Subcutaneous abdominal adipose tissue (tissue), 5 donors: Measurements from ENCODE around the gene NLGN1.

Experiments
- H3K27ac ChIP-seq: one replicate; pipeline ENCODE4 v1.7.0; 2013; ENCODE audit warnings: low read depth, mild to moderate bottlenecking, inconsistent platforms, low read length, moderate library complexity
- H3K27me3 ChIP-seq, 5 donors: one replicate each; pipeline ENCODE4 v1.7.0; 2013; ENCODE audit warnings: low read length in 5 of 5, inconsistent platforms in 1 of 5; ENCODE audit not compliant: control insufficient read depth in 5 of 5, insufficient read depth in 4 of 5
- H3K36me3 ChIP-seq, 5 donors: one replicate each; pipeline ENCODE4 v1.7.0; 2013; ENCODE audit warnings: low read length in 5 of 5; ENCODE audit not compliant: control insufficient read depth in 5 of 5, insufficient read depth in 5 of 5
- H3K4me1 ChIP-seq, 5 donors: one replicate each; pipeline ENCODE4 v1.7.0; 2013; ENCODE audit warnings: low read length in 5 of 5, mild to moderate bottlenecking in 3 of 5, moderate library complexity in 1 of 5; ENCODE audit not compliant: control insufficient read depth in 5 of 5, insufficient read depth in 5 of 5
- H3K4me3 ChIP-seq, 5 donors: one replicate each; pipeline ENCODE4 v1.7.0; 2013; ENCODE audit warnings: low read length in 5 of 5, low read depth in 1 of 5
- H3K9ac ChIP-seq, 5 donors: one replicate each; pipeline ENCODE4 v1.7.0; 2013; ENCODE audit warnings: low read length in 5 of 5, mild to moderate bottlenecking in 4 of 5, moderate library complexity in 3 of 5
- H3K9me3 ChIP-seq, 5 donors: one replicate each; pipeline ENCODE4 v1.7.0; 2013; ENCODE audit warnings: low read length in 5 of 5; ENCODE audit not compliant: control insufficient read depth in 5 of 5
- donor health status: healthy.
- donor health status: healthy.
- donor health status: healthy.
- donor health status: healthy.
- donor health status: healthy.

The NLGN1 gene

GRCh38 chr3:173938159-173938558 lies 540.6 kb downstream of the NLGN1 start:
- no peaks in the 10 kb centered on the region for H3K27me3 ChIP-seq
- H3K9ac ChIP-seq, result no peak overlapping the region
- H3K9me3 ChIP-seq, result no peaks in the 10 kb centered on the region
- H3K4me3 ChIP-seq, result no peak overlapping the region
- no peaks in the 10 kb centered on the region for H3K36me3 ChIP-seq
- no peaks in the 10 kb centered on the region for H3K4me1 ChIP-seq
- no peak overlapping the region for H3K27ac ChIP-seq

GRCh38 chr3:173938616-173939015 lies 541.1 kb downstream of the NLGN1 start:
- Histone ChIP-seq H3K36me3 (no peaks in the 10 kb centered on the region), H3K4me1 (no peaks in the 10 kb centered on the region), H3K27ac (no peak overlapping the region), H3K9ac (no peak overlapping the region), H3K4me3 (no peak overlapping the region), H3K27me3 (no peaks in the 10 kb centered on the region), H3K9me3 (no peaks in the 10 kb centered on the region)

DNA sequence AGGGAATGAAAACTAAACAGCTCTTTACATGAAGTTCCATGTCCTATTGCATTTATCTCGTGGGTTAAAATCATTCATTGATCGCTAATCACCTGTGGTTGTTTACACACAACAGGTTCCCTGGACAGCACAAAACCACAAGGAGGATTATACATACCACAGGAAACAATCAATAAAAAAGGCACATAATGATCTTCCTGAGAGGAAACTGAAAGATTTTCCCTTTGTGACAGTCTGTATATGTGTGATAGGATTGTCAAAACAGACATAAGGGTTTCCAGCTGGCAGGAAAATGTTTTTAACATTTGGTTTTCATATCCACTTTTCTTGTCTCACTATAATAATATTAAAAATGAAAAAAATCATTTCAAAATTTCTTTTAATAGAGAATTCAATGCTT lies 541.8 kb downstream of the NLGN1 start:
- H3K4me1 ChIP-seq, result no peaks in the 10 kb centered on the region

DNA sequence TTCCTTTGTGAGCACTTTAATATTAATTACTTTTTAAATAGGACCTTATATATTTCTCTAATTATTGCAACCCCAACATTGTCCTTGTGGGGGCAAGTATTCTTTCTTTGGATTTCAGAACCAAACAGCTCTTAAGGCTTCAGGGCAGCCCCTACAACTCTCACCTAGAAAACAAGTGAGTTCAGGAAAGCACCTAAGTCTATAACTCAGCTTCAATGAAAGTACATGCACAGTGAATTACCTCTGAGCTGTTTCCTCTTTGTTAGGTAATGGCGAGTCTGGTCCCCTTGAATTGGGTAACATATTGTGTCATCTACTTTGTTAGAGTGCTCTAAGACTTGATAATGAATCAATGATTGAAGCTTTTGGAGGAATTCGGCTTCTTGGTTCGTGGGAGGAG lies 545.7 kb downstream of the NLGN1 start:
- no peak overlapping the region for H3K27ac ChIP-seq
- H3K27me3 ChIP-seq, result no peaks in the 10 kb centered on the region
- no peak overlapping the region for H3K9ac ChIP-seq
- no peaks in the 10 kb centered on the region for H3K4me1 ChIP-seq
- no peak overlapping the region for H3K4me3 ChIP-seq
- no peaks in the 10 kb centered on the region for H3K36me3 ChIP-seq
- H3K9me3 ChIP-seq, result no peaks in the 10 kb centered on the region

More for the DNA sequence above, 541.8 kb downstream of the NLGN1 start:
- Histone ChIP-seq H3K9me3 (no peaks in the 10 kb centered on the region), H3K27me3 (no peaks in the 10 kb centered on the region), H3K9ac (no peak overlapping the region), H3K4me3 (no peak overlapping the region), H3K27ac (no peak overlapping the region), H3K36me3 (no peaks in the 10 kb centered on the region)

DNA sequence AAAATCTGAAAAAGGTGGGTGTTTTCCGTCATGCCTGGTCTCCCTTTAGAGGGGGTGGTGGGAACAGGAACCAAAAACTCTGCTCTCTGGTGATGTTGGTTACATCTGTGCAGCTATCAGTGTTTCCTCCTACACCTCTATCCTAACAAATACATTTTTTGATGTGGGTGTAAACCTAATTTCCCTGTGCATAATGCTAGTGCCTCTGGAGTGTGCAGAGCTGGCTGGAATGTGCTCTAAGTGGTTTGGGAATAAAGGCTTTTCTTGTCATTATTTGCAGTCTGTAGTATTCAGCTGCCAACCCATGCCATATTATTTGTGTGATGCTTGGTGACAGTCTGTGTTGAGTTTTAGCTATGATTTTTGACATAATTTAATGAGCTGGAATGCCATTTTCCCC lies 547.6 kb downstream of the NLGN1 start:
- Histone ChIP-seq H3K36me3 (no peaks in the 10 kb centered on the region), H3K4me3 (no peak overlapping the region), H3K9ac (no peak overlapping the region), H3K9me3 (no peaks in the 10 kb centered on the region), H3K27ac (no peak overlapping the region), H3K4me1 (no peaks in the 10 kb centered on the region), H3K27me3 (no peaks in the 10 kb centered on the region)

DNA sequence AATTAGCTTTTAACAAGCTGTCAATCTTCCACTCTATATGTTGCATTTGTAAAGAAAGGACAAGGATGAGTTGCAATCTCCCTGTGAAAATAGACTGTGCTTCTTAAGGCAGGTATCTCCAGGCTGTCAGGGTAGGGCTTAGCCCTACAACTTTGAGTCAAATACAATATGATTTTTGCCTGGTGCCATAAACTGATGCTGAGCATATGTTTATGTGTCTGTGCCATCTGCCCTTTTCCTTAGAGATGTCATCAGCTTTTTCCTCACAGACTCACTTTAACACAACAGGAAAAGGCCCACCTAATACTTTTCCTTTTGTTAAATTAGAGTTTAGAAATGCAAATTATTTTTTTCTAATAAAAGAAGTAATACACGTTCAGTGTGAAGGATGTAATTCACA lies 548.3 kb downstream of the NLGN1 start:
- no peaks in the 10 kb centered on the region for H3K36me3 ChIP-seq
- H3K9me3 ChIP-seq, result no peaks in the 10 kb centered on the region
- no peaks in the 10 kb centered on the region for H3K27me3 ChIP-seq
- H3K4me3 ChIP-seq, result no peak overlapping the region
- no peaks in the 10 kb centered on the region for H3K4me1 ChIP-seq
- no peak overlapping the region for H3K9ac ChIP-seq
- H3K27ac ChIP-seq, result no peak overlapping the region

DNA sequence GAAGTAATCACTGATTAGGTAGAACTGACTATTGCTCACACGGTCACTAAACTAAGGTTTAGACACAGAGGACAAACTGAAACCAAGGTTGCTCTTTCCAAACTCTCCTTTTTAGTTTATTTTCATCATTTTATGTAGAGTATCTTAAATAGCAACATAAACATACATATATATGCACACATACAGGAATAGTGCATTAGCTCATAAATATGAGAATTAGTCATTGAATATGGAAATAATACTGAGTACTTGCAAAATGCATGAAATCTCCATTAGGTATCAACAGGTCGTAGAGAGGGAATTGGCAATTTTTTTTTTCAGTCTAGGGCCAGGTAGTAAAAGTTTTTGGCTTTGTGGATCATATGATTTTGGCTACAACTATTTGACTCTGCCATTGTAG lies 557.1 kb downstream of the NLGN1 start:
- H3K27me3 ChIP-seq, result no peaks in the 10 kb centered on the region
- no peaks in the 10 kb centered on the region for H3K9me3 ChIP-seq
- H3K4me1 ChIP-seq, result no peaks in the 10 kb centered on the region
- H3K27ac ChIP-seq, result no peak overlapping the region
- no peaks in the 10 kb centered on the region for H3K36me3 ChIP-seq
- no peak overlapping the region for H3K9ac ChIP-seq
- no peak overlapping the region for H3K4me3 ChIP-seq

- Histone ChIP-seq H3K9ac (no peak overlapping the region), H3K4me1 (no peaks in the 10 kb centered on the region), H3K36me3 (no peaks in the 10 kb centered on the region), H3K27me3 (no peaks in the 10 kb centered on the region), H3K9me3 (no peaks in the 10 kb centered on the region), H3K27ac (no peak overlapping the region), H3K4me3 (no peak overlapping the region)
Measured at GRCh38 chr3:173957646-173958045, 560.1 kb downstream of the NLGN1 start.

DNA sequence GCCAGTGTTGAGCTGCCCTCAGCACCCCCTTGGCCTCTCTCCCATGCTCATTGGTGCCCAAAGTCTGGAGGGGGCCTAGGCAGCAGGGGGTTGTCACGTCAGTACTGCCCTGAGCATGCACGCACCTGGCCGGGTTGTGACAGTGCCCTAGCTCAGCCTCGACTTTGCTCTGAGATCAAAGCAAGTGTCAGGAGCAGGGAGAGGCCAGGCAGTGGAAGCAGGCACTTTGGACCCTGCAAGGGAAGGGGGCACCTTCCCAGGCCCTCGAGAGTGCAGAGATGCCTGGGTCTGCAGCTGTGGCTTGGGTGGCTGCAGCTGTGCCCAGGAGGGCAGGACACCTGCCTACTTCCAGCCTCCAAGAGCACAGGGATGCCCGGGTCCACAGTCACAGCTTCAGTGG lies 561.3 kb downstream of the NLGN1 start:
- no peak overlapping the region for H3K27ac ChIP-seq
- H3K27me3 ChIP-seq, result no peaks in the 10 kb centered on the region
- H3K9me3 ChIP-seq, result no peaks in the 10 kb centered on the region
- no peaks in the 10 kb centered on the region for H3K36me3 ChIP-seq
- no peaks in the 10 kb centered on the region for H3K4me1 ChIP-seq
- no peak overlapping the region for H3K4me3 ChIP-seq
- no peak overlapping the region for H3K9ac ChIP-seq

DNA sequence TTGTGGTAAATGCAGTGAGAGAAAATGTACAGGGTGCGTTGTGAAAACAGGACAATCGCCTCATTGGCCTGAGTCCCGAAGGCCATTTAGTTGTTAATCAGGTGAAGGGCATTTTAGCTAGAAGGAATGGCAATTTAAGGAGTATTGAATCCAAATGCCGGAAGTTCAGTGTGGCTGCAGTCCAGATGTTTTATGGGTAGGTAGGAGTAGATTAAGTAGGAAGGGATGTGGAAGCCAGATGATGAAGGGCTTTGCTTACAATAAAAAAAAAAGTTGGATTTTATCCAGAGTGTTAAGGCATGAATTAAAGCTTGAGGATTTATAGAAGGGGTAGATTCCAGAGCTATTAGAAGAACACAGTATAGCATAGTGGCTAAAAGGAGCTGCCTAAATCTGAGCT lies 572.7 kb downstream of the NLGN1 start:
- Histone ChIP-seq H3K36me3 (no peaks in the 10 kb centered on the region), H3K4me1 (no peaks in the 10 kb centered on the region), H3K27ac (no peak overlapping the region), H3K9ac (no peak overlapping the region), H3K27me3 (no peaks in the 10 kb centered on the region), H3K9me3 (no peaks in the 10 kb centered on the region), H3K4me3 (no peak overlapping the region)

DNA sequence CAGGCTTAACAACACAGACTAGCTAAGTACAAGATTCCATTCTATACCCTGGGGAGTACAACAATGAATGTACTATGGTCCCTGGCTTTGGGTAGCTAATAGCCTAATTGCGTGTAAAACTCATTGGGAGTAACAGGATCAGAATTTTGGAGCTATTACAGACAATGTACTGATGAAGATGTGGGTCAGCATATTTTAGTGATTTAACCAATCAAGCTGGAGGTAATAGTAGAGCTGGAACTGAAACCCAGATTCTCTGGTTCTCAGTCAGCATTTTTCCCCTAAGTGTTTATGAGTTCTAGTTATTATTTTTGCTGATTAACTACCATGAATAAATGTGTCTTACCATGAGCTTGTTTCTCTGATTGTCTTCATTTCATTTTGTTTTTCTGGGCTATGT lies 578.7 kb downstream of the NLGN1 start:
- H3K36me3 ChIP-seq, result no peaks in the 10 kb centered on the region
- H3K9me3 ChIP-seq, result no peaks in the 10 kb centered on the region
- no peak overlapping the region for H3K27ac ChIP-seq
- H3K4me1 ChIP-seq, result no peaks in the 10 kb centered on the region
- H3K27me3 ChIP-seq, result no peaks in the 10 kb centered on the region
- no peak overlapping the region for H3K9ac ChIP-seq
- H3K4me3 ChIP-seq, result no peak overlapping the region
